CD4-positive, alpha-beta T cell treated with Interleukin-17A for 4 hours (primary cell): ENCODE data around the gene FGF1.

Experiments
- DNase-seq: peaks from one replicate; pipeline ENCODE4 v3.0.0-alpha.2; 2020; ENCODE audit warnings: mixed read lengths

The FGF1 gene

GRCh38 chr5:142696379-142696778 lies 10.5 kb upstream of the FGF1 start:
- no peak for DNase-seq

- no peak for DNase-seq
Measured at GRCh38 chr5:142694092-142694856, 8.4 kb upstream of the FGF1 start.

GRCh38 chr5:142692321-142692894 lies 6.5 kb upstream of the FGF1 start:
- no peak for DNase-seq

GRCh38 chr5:142690667-142691066 lies 4.8 kb upstream of the FGF1 start:
- no peak for DNase-seq

GRCh38 chr5:142689081-142689480 lies 3.2 kb upstream of the FGF1 start:
- no peak for DNase-seq

- no peak for DNase-seq
Measured at GRCh38 chr5:142688281-142688989, 2.5 kb upstream of the FGF1 start.

- no peak for DNase-seq
Measured at GRCh38 chr5:142686968-142687367, 1.1 kb upstream of the FGF1 start.

- DNase-seq: no peak
Measured at GRCh38 chr5:142686210-142686734, 382 bp upstream of the FGF1 start.

GRCh38 chr5:142684508-142685041 lies 1.3 kb downstream of the FGF1 start:
- DNase-seq: no peak

GRCh38 chr5:142683881-142684505 lies 1.9 kb downstream of the FGF1 start:
- no peak for DNase-seq

- no peak for DNase-seq
Measured at GRCh38 chr5:142683116-142683515, 2.8 kb downstream of the FGF1 start.

GRCh38 chr5:142680605-142681259 lies 5.2 kb downstream of the FGF1 start:
- DNase-seq: no peak

GRCh38 chr5:142679744-142680143 lies 6.1 kb downstream of the FGF1 start:
- DNase-seq: no peak

- no peak for DNase-seq
Measured at GRCh38 chr5:142678529-142678928, 7.4 kb downstream of the FGF1 start.

GRCh38 chr5:142677198-142677597 lies 8.7 kb downstream of the FGF1 start:
- no peak for DNase-seq

GRCh38 chr5:142676318-142676717 lies 9.6 kb downstream of the FGF1 start:
- DNase-seq: no peak

- no peak for DNase-seq
Measured at GRCh38 chr5:142674531-142675469, 11.1 kb downstream of the FGF1 start.

- no peak for DNase-seq
Measured at GRCh38 chr5:142671801-142672200, 14.1 kb downstream of the FGF1 start.

- no peak for DNase-seq
Measured at GRCh38 chr5:142671266-142671665, 14.6 kb downstream of the FGF1 start.

- no peak for DNase-seq
Measured at GRCh38 chr5:142670804-142671203, 15.1 kb downstream of the FGF1 start.

- no peak for DNase-seq
Measured at GRCh38 chr5:142669477-142669876, 16.4 kb downstream of the FGF1 start.
